ENCODE data around the gene FTCDNL1. TPM values are rescaled to one million over a fixed set of nuclear protein-coding genes. Genes with fewer than 3 reads are reported as not detected.

FTCDNL1 gene
- total and polyA plus RNA-seq, 2 donors (not counting 1 experiment from before 2014, with no cell fraction given), result 1.7 to 1.9 TPM

DNA sequence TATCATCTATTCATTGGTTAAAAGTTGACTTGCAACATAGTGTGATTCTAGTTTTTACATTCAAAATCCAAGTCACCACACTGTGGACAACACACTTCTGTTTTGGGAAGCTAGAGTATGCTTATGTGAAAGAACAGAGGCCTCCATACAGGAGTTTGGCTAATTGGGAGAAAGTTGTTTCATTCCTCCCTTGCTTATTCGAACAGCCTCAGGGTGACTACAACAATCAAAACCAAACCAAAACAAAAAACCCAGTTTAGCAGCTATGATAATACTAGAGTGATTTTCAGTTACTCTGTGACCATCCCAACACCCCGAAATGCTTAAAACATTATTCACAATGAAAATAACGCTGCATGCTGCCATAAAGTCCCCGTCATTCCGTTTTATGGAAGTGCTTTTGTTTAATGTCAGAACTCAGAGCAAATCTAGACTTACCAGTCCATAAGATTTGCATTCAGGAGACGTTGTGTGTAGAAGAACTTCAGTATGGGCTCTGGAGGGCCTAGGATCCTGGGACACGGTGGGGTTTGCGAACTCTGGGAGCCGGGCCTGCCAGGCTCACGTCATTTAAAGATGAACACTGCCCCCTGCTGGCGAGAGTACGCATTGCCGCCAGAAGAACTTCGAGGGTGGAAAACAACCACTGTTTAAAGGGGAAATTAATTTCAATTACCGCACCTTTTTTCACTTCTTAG, 111.4 kb downstream of the FTCDNL1 start:
- ATAC-seq (ENCODE audit: low read depth) (no peak), DNase-seq (peak; percentile 54)
- no peaks in the 10 kb centered on the region for H3K36me3 ChIP-seq (replicated peaks in 1 of 2; ENCODE audit: control extremely low read depth in 1 of 2, control insufficient read depth in 1 of 2, extremely low read depth in 1 of 2, insufficient read depth in 2 of 2, low read length in 1 of 2)
- no peaks in the 10 kb centered on the region for H3K9me3 ChIP-seq (ENCODE audit: control extremely low read depth in 1 of 3, control insufficient read depth in 2 of 3, insufficient read depth in 1 of 3, low read length in 2 of 3)
- ChIA-PET POLR2A (no interaction called here), CTCF (interaction anchor here (1.0 to 4.7 kb wide), 11 partner anchors 11 to 1430 kb away, joined by 3 to 37 read pairs (median 4); no protein-coding TSS in a partner anchor)
- H4K20me1 ChIP-seq (ENCODE audit: control insufficient read depth, insufficient read depth, low read length, poor library complexity, severe bottlenecking), result no peaks in the 10 kb centered on the region
- no peak overlapping the region for H3K4me2 ChIP-seq (replicated peaks; ENCODE audit: low read depth, low read length, poor library complexity, severe bottlenecking)
- H3K9me3 Mint-ChIP-seq (ENCODE audit: insufficient read depth), result no peaks in the 10 kb centered on the region
- H3K27ac Mint-ChIP-seq, result no peak overlapping the region
- H3K79me2 ChIP-seq (ENCODE audit: control insufficient read depth, insufficient read depth, low read length), result no peaks in the 10 kb centered on the region
- H3K9ac ChIP-seq (ENCODE audit: low read length), result no peak overlapping the region
- no peak overlapping the region for H3K4me3 Mint-ChIP-seq
- H3K27me3 ChIP-seq (replicated peaks in 1 of 4; ENCODE audit: control extremely low read depth in 1 of 4, control insufficient read depth in 3 of 4, insufficient read depth in 4 of 4, low read length in 3 of 4), result peaks cover 0 to 8% (median 3%) of the 10 kb centered on the region in 4 experiments
- peak overlapping the region; percentile 4 for H2AFZ ChIP-seq (ENCODE audit: insufficient read depth, low read depth, low read length, poor library complexity, severe bottlenecking)
- WGBS (ENCODE audit: insufficient coverage), result 11% methylated on average over 3 of the region's 15 CpGs
- H3K27me3 Mint-ChIP-seq, result peaks cover 34% of the 10 kb centered on the region
- peaks cover 4% of the 10 kb centered on the region for H3K4me1 Mint-ChIP-seq
- intact Hi-C loops (cut with micrococcal nuclease), result loop anchor here (1.0 kb wide), 1 partner anchor 1430 kb away; no protein-coding TSS in a partner anchor
- H3K27ac ChIP-seq (ENCODE audit: low read length in 2 of 2), result no peak overlapping the region
- H3K4me1 ChIP-seq (ENCODE audit: control insufficient read depth in 2 of 2, insufficient read depth in 2 of 2, low read length in 2 of 2), result no peaks in the 10 kb centered on the region
- H3K4me3 ChIP-seq (ENCODE audit: control extremely low read depth in 1 of 5, extremely low read depth in 1 of 5, insufficient read depth in 1 of 5, low read depth in 2 of 5, low read length in 4 of 5), result no peak overlapping the region
- TF ChIP-seq EZH2 (IDR thresholded peaks at IDR 0.05; ENCODE audit: borderline replicate concordance, insufficient read depth, low read depth, low read length, poor library complexity, severe bottlenecking), result no peak
- TF ChIP-seq, protein P1, sequence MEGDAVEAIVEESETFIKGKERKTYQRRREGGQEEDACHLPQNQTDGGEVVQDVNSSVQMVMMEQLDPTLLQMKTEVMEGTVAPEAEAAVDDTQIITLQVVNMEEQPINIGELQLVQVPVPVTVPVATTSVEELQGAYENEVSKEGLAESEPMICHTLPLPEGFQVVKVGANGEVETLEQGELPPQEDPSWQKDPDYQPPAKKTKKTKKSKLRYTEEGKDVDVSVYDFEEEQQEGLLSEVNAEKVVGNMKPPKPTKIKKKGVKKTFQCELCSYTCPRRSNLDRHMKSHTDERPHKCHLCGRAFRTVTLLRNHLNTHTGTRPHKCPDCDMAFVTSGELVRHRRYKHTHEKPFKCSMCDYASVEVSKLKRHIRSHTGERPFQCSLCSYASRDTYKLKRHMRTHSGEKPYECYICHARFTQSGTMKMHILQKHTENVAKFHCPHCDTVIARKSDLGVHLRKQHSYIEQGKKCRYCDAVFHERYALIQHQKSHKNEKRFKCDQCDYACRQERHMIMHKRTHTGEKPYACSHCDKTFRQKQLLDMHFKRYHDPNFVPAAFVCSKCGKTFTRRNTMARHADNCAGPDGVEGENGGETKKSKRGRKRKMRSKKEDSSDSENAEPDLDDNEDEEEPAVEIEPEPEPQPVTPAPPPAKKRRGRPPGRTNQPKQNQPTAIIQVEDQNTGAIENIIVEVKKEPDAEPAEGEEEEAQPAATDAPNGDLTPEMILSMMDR (IDR thresholded peaks at IDR 0.05), result peak; percentile 94

DNA sequence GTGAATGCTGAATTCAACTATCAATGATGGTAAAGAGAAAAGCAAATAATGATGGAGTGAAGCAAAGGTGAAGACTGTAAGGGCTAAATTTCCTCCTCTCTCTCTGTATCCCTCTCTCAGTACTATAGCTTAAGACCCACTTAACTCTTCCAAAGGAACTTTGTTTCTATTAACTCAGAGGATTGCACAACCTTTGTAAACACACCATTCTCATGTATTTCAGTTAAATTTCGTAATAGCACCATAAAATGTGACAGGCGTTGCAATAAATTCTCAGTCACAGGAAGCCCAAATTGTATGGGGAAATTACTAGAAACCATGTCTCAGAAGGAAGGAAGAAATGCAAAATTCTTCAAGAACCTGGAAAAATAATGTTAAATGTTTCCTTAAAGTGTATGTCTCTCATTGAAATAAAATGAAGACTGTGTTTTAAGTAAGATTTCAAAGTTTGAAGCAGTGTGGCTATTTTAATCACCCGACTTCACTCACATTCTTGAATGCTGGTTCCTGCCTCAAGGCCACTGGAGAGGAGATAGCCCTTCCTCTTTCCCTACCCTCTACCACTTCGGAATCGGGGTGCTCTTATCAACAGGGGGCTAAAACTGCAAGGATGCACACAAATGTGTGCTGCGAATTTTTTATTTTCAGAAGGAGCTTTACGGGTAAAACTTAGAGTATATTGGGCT, 112.1 kb downstream of the FTCDNL1 start:
- Histone ChIP-seq H4K20me1 (ENCODE audit: control insufficient read depth, insufficient read depth, low read length, poor library complexity, severe bottlenecking) (no peaks in the 10 kb centered on the region), H3K4me1 (ENCODE audit: control insufficient read depth in 2 of 2, insufficient read depth in 2 of 2, low read length in 2 of 2) (no peaks in the 10 kb centered on the region), H3K4me2 (replicated peaks; ENCODE audit: low read depth, low read length, poor library complexity, severe bottlenecking) (no peak overlapping the region), H3K79me2 (ENCODE audit: control insufficient read depth, insufficient read depth, low read length) (no peaks in the 10 kb centered on the region), H3K27ac (ENCODE audit: low read length in 2 of 2) (no peak overlapping the region), H3K9ac (ENCODE audit: low read length) (no peak overlapping the region), H3K9me3 (ENCODE audit: control extremely low read depth in 1 of 3, control insufficient read depth in 2 of 3, insufficient read depth in 1 of 3, low read length in 2 of 3) (no peaks in the 10 kb centered on the region), H3K27me3 (replicated peaks in 1 of 4; ENCODE audit: control extremely low read depth in 1 of 4, control insufficient read depth in 3 of 4, insufficient read depth in 4 of 4, low read length in 3 of 4) (peaks cover 0 to 8% (median 3%) of the 10 kb centered on the region in 4 experiments), H3K4me3 (ENCODE audit: control extremely low read depth in 1 of 5, extremely low read depth in 1 of 5, insufficient read depth in 1 of 5, low read depth in 2 of 5, low read length in 4 of 5) (no peak overlapping the region), H3K36me3 (replicated peaks in 1 of 2; ENCODE audit: control extremely low read depth in 1 of 2, control insufficient read depth in 1 of 2, extremely low read depth in 1 of 2, insufficient read depth in 2 of 2, low read length in 1 of 2) (no peaks in the 10 kb centered on the region), H2AFZ (ENCODE audit: insufficient read depth, low read depth, low read length, poor library complexity, severe bottlenecking) (no peak overlapping the region)
- DNase-seq, result no peak
- H3K27ac Mint-ChIP-seq, result no peak overlapping the region
- no peak overlapping the region for H3K4me3 Mint-ChIP-seq
- intact Hi-C loops (cut with micrococcal nuclease), result loop anchor here (1.0 kb wide), 1 partner anchor 1430 kb away; no protein-coding TSS in a partner anchor
- no peaks in the 10 kb centered on the region for H3K9me3 Mint-ChIP-seq (ENCODE audit: insufficient read depth)
- no peak for ATAC-seq (ENCODE audit: low read depth)
- H3K4me1 Mint-ChIP-seq, result peaks cover 4% of the 10 kb centered on the region
- TF ChIP-seq EZH2 (IDR thresholded peaks at IDR 0.05; ENCODE audit: borderline replicate concordance, insufficient read depth, low read depth, low read length, poor library complexity, severe bottlenecking), result no peak
- CTCF ChIA-PET, result interaction anchor here (1.0 to 4.7 kb wide), 11 partner anchors 10 to 1430 kb away, joined by 3 to 37 read pairs (median 4); no protein-coding TSS in a partner anchor
- POLR2A ChIA-PET, result no interaction called here
- 24% methylated on average over 3 of the region's 7 CpGs for WGBS (ENCODE audit: insufficient coverage)
- H3K27me3 Mint-ChIP-seq, result peaks cover 32% of the 10 kb centered on the region
